Tibial nerve (tissue), 4 donors: Measurements from ENCODE around the gene H6PD.

Experiments
- EP300 ChIP-seq, 2 donors: sonication (generic); formaldehyde crosslinking; IDR thresholded peaks; one replicate each; pipeline ENCODE4 v1.6.1; 2017; ENCODE audit warnings: antibody characterized with exemption in 2 of 2, mild to moderate bottlenecking in 1 of 2
- POLR2A ChIP-seq, 2 donors: fragments of 450-650 bp; IDR thresholded peaks; one replicate each; pipeline ENCODE4 v1.6.1; 2017; ENCODE audit warnings: antibody characterized with exemption in 2 of 2, mild to moderate bottlenecking in 2 of 2, moderate library complexity in 2 of 2
- TF ChIP-seq, protein P1 (sequence below), 5 experiments: fragments of 200-600 bp in 3 of 5; fragments of 450-650 bp in 2 of 5; sonication (generic) in 3 of 5; IDR thresholded peaks; one replicate each; pipeline ENCODE4 v1.5.1; 2016 to 2019; ENCODE audit warnings: antibody characterized with exemption in 5 of 5, mild to moderate bottlenecking in 3 of 5, moderate library complexity in 2 of 5

DNA sequence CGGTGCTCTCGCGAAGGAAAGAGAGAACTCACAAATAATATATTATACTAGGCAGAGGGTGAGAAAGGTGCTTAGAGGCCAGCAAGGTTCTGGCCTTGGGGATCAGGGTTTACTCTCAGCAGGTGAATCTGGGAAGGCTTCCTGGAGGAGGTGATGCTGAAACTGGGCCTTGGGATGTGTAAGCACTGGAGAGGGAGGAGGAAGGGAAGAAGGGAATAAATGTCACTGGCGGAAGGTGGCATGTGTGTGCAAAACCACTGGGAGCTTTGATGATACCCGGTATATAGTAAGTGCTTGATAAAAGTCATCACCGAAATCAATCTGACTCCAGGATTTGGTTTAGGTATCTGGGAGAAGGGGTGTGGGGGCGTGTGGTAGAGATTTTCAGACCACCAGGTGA, 82.5 kb downstream of the H6PD start:
- TF ChIP-seq POLR2A (IDR thresholded peaks at IDR 0.05): no peak
- TF ChIP-seq, protein P1, sequence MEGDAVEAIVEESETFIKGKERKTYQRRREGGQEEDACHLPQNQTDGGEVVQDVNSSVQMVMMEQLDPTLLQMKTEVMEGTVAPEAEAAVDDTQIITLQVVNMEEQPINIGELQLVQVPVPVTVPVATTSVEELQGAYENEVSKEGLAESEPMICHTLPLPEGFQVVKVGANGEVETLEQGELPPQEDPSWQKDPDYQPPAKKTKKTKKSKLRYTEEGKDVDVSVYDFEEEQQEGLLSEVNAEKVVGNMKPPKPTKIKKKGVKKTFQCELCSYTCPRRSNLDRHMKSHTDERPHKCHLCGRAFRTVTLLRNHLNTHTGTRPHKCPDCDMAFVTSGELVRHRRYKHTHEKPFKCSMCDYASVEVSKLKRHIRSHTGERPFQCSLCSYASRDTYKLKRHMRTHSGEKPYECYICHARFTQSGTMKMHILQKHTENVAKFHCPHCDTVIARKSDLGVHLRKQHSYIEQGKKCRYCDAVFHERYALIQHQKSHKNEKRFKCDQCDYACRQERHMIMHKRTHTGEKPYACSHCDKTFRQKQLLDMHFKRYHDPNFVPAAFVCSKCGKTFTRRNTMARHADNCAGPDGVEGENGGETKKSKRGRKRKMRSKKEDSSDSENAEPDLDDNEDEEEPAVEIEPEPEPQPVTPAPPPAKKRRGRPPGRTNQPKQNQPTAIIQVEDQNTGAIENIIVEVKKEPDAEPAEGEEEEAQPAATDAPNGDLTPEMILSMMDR (IDR thresholded peaks at IDR 0.05): no peak
- no peak for TF ChIP-seq EP300 (IDR thresholded peaks at IDR 0.05)
